Measurements from ENCODE around the gene MAN1C1.

Gene MAN1C1

DNA sequence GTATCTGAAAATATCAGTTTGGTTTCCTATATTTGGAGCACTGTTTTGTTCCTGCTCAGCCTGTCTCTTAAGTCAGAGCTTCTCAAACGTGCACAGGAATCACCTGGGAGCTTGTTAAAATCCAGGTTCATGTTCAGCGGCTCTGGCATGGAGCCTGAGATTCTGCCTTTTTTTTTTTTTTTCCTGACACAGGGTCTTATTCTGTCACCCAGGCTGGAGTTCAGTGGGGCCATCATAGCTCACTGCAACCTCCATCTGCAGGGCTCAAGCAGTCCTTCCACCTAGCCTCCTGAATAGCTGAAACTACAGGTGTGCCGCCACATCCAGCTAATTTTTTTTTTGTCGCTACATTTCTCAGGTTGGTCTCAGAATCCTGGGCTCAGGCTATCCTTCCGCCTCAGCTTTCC lies 171.2 kb downstream of the MAN1C1 start:
- no peak overlapping the region for H3K4me3 ChIP-seq (ENCODE audit: low read depth in 1 of 2, low read length in 1 of 2)

DNA sequence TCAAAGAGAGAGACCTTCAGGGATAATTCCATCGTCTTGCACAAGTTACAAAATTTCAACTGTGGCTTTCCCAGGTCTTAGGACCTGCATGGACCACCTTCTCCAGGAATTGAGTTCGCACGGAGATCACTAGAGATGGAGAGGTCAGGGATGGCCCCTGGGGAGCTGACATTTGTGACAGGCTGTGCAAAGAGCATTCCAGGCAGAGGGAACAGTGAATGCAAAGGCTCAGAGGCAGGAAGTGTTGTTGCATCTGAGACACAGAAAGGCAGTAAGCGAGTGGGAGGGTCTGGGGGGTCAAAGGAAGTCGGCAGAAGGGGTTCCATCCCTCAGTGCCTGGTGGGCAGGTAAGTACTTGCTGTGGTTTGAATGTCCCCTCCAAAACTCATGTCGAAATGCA lies 173.9 kb downstream of the MAN1C1 start:
- TF ChIP-seq, protein P1, sequence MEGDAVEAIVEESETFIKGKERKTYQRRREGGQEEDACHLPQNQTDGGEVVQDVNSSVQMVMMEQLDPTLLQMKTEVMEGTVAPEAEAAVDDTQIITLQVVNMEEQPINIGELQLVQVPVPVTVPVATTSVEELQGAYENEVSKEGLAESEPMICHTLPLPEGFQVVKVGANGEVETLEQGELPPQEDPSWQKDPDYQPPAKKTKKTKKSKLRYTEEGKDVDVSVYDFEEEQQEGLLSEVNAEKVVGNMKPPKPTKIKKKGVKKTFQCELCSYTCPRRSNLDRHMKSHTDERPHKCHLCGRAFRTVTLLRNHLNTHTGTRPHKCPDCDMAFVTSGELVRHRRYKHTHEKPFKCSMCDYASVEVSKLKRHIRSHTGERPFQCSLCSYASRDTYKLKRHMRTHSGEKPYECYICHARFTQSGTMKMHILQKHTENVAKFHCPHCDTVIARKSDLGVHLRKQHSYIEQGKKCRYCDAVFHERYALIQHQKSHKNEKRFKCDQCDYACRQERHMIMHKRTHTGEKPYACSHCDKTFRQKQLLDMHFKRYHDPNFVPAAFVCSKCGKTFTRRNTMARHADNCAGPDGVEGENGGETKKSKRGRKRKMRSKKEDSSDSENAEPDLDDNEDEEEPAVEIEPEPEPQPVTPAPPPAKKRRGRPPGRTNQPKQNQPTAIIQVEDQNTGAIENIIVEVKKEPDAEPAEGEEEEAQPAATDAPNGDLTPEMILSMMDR (IDR thresholded peaks at IDR 0.05) = no peak
- no peak overlapping the region for H3K27ac ChIP-seq
- H3K4me3 ChIP-seq (ENCODE audit: low read depth in 1 of 2, low read length in 1 of 2) = no peak overlapping the region
- H3K4me1 ChIP-seq (ENCODE audit: control insufficient read depth in 1 of 2, insufficient read depth in 1 of 2, low read depth in 1 of 2, low read length in 1 of 2) = no peaks in the 10 kb centered on the region
- H3K9me3 ChIP-seq = no peaks in the 10 kb centered on the region
- no peaks in the 10 kb centered on the region for H3K27me3 ChIP-seq
- H3K36me3 ChIP-seq = no peaks in the 10 kb centered on the region

More for the DNA sequence above, 171.2 kb downstream of the MAN1C1 start:
- no peaks in the 10 kb centered on the region for H3K36me3 ChIP-seq
- no peaks in the 10 kb centered on the region for H3K9me3 ChIP-seq
- TF ChIP-seq, protein P1 (IDR thresholded peaks at IDR 0.05) = no peak
- no peaks in the 10 kb centered on the region for H3K4me1 ChIP-seq (ENCODE audit: control insufficient read depth in 1 of 2, insufficient read depth in 1 of 2, low read depth in 1 of 2, low read length in 1 of 2)
- H3K27ac ChIP-seq = no peak overlapping the region
- H3K27me3 ChIP-seq = no peaks in the 10 kb centered on the region

DNA sequence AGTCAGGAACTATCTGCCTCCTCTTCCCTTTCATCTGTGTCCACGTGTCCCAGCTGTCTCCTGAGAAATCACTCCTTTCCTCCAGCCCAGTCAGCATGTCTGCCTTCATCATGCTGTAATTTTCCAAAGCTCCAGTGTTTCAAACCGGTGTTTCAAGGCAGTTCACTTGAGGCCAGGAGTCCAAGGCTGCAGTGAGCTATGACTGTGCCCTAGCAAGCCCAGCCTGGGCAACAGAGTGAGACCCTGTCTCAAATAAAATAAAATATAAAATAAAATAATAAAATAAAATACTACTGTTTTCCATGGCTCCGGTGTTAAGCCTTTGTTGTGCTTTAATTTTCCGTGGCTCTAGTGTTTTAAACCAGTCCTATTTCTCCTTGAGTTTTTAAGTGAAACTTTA lies 175.5 kb downstream of the MAN1C1 start:
- no peak overlapping the region for H3K4me3 ChIP-seq (ENCODE audit: low read depth in 1 of 2, low read length in 1 of 2)
- H3K9me3 ChIP-seq = no peaks in the 10 kb centered on the region
- no peaks in the 10 kb centered on the region for H3K36me3 ChIP-seq
- no peaks in the 10 kb centered on the region for H3K27me3 ChIP-seq
- TF ChIP-seq, protein P1 (IDR thresholded peaks at IDR 0.05) = no peak
- no peak overlapping the region for H3K27ac ChIP-seq
- H3K4me1 ChIP-seq (ENCODE audit: control insufficient read depth in 1 of 2, insufficient read depth in 1 of 2, low read depth in 1 of 2, low read length in 1 of 2) = no peaks in the 10 kb centered on the region

DNA sequence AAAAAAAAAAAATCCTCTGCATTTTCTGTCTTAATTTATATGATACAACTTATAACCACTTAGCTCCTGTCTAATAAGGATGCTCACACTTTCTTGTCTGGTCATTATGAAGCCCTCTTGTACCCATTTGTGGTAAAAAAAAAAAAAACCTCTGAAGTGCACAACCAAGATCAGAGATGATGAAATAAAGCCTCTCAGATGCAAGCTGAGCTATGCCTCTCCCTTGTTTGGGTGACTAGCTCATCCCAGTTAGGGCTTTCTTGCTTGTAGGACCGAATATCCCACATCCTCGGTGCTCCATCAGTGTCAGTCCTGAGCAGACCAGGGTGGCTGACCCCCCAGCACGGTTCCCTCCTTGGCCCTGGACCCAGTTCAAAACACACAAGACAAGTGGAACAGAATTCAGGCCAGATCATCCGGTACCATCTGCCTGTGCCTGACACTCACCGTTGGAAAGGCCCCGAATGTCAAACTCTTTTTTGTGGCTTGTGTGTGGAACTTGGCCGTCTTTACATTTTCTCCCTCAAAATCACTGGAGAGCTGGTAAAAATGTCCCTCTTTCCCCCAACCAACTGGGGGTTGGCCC lies 177.1 kb downstream of the MAN1C1 start:
- Histone ChIP-seq H3K27me3 (no peaks in the 10 kb centered on the region), H3K9me3 (no peaks in the 10 kb centered on the region), H3K4me3 (ENCODE audit: low read depth in 1 of 2, low read length in 1 of 2) (no peak overlapping the region), H3K4me1 (ENCODE audit: control insufficient read depth in 1 of 2, insufficient read depth in 1 of 2, low read depth in 1 of 2, low read length in 1 of 2) (no peaks in the 10 kb centered on the region), H3K36me3 (no peaks in the 10 kb centered on the region), H3K27ac (no peak overlapping the region)
- TF ChIP-seq, protein P1 (IDR thresholded peaks at IDR 0.05) = no peak

DNA sequence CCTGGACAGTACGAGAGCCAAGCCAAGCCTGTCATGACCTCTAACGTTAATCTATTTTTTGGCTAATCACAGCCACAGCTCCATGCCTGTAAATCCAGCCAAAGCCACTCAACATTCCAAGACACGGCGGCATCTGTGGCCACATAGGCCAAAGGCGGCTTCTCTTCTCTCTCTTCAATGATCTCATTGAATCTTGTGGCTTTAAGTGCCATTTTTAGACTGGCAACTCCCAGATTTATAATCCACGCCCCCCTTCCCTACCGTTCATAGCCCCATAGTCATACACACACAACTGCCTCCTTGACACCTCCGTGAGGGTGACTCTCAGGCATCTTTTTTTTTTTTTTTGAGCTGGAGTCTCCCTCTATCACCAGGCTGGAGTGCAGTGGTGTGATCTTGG lies 177.7 kb downstream of the MAN1C1 start:
- Histone ChIP-seq H3K27me3 (no peaks in the 10 kb centered on the region), H3K4me1 (ENCODE audit: control insufficient read depth in 1 of 2, insufficient read depth in 1 of 2, low read depth in 1 of 2, low read length in 1 of 2) (no peaks in the 10 kb centered on the region), H3K36me3 (no peaks in the 10 kb centered on the region), H3K9me3 (no peaks in the 10 kb centered on the region), H3K27ac (no peak overlapping the region), H3K4me3 (ENCODE audit: low read depth in 1 of 2, low read length in 1 of 2) (no peak overlapping the region)
- TF ChIP-seq, protein P1 (IDR thresholded peaks at IDR 0.05) = no peak
